ENCODE data around the gene BCL2L11. TPM values are rescaled to one million over a fixed set of nuclear protein-coding genes. Genes with fewer than 3 reads are reported as not detected.
A peak's percentile ranks its signal among the peaks of the same experiment; 100 is the strongest.

Gene BCL2L11
- total and polyA plus RNA-seq, 10 of the 15 experiments (the other 5 are each of a cell fraction or from before 2014, with no cell fraction given): 0.29 to 10.1 (median 1.1) TPM

DNA sequence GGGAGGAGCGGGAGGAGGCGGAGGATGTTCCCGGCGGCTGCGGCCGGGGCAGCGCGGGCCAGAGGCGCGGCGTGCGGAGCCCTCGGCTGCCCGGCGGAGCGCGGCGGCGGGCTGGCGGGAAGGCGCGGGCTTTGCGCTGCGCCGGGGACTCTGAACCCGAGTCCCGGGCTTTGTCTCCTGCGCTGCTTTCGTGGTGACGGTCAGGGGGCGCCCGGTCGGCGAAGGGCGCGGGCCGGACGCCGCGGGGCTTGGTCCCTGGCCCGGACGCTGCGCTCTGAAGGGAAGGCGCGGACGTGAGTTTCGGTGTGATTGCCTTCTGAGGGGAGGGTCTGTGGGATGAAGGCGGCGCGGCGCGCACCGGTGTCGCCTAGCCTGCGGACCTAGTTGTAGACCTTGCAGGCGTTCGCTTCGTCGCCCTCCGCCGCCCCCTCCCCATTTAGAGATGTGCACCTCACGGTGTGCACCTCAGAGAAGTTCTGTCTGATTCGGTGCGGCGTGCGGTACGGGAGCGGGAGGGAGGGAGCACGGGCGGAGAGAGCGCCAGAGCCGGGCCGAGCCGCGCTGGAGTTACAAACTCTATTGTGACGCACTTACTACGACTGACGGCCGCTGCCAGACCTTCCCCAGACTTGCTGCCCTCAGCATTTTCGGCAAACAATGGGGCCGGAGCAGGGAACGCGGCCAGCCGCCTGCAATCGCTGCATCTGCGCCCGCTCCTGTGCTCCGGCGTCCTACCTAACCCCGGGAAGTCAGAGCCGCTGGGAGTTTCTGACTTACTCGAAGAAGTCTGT, 2.1 kb downstream of the BCL2L11 start (continued):
- TF ChIP-seq TAF1 (IDR thresholded peaks at IDR 0.05; ENCODE audit: borderline replicate concordance, low read depth, low read length) (no peak), ASH2L (IDR thresholded peaks at IDR 0.05; ENCODE audit: borderline replicate concordance, low read depth) (no peak), RAD21 (IDR thresholded peaks at IDR 0.05; ENCODE audit: insufficient read depth, low read depth, low read length) (no peak), POU2F2 (IDR thresholded peaks at IDR 0.05; ENCODE audit: borderline replicate concordance, low read depth, low read length) (no peak), LARP7 (IDR thresholded peaks at IDR 0.05) (peak; percentile 68), ZNF217 (IDR thresholded peaks at IDR 0.05) (no peak), CHD2 (IDR thresholded peaks at IDR 0.05; ENCODE audit: borderline replicate concordance, low read depth, low read length) (no peak), FOXK2 (IDR thresholded peaks at IDR 0.05) (no peak), ZSCAN29 (IDR thresholded peaks at IDR 0.05) (0 out of 2 replicates have a peak, but pooled peaks have one; percentile 24), TCF3 (IDR thresholded peaks at IDR 0.05; ENCODE audit: borderline replicate concordance, insufficient read depth, low read depth, low read length) (no peak), TARDBP (IDR thresholded peaks at IDR 0.05; ENCODE audit: borderline replicate concordance) (no peak), RBBP5 (conservative IDR thresholded peaks at IDR 0.05) (no peak)

GRCh38 chr2:111123751-111124150, 3.0 kb downstream of the BCL2L11 start:
- H4K20me1 ChIP-seq (ENCODE audit: control insufficient read depth, insufficient read depth): no peaks in the 10 kb centered on the region; the same call in 1 of the 2 replicates
- WGBS (ENCODE audit: insufficient coverage, insufficient replicate concordance, low lambda C conversion rate, missing lambda C conversion rate): 97% methylated on average over 7 of the region's 7 CpGs
- H3K79me2 ChIP-seq (ENCODE audit: control insufficient read depth, insufficient read depth, low read length): peaks cover 12% of the 10 kb centered on the region
- H3K27ac ChIP-seq (ENCODE audit: control insufficient read depth, insufficient read depth): no peak overlapping the region
- ChIA-PET RAD21 (ENCODE audit: unreplicated experiment) (interaction anchor here (0.6 to 2.3 kb wide), 4 partner anchors 20 to 311 kb away, joined by 3 to 8 read pairs (median 4); no protein-coding TSS in a partner anchor), CTCF (no interaction called here), SMC1A (ENCODE audit: uncharacterized antibody, unreplicated experiment) (interaction anchor here (1.0 to 5.2 kb wide), 6 partner anchors 10 to 85 kb away, joined by 3 to 35 read pairs (median 6); no protein-coding TSS in a partner anchor), POLR2A (interaction anchor here (1.0 kb wide), 1 partner anchor 71 kb away, joined by 6 read pairs; no protein-coding TSS in a partner anchor)
- H3K9ac ChIP-seq (ENCODE audit: control insufficient read depth, insufficient read depth, low read length): no peak overlapping the region
- DNase-seq (ENCODE audit: low read depth, low spot score) (no peak), ATAC-seq (no peak), FAIRE-seq (no peak)
- intact Hi-C loops (cut with micrococcal nuclease; ENCODE audit: unreplicated experiment) (loop anchor here (10.0 kb wide), 1 partner anchor 331 kb away; no protein-coding TSS in a partner anchor), in situ Hi-C loops (cut with MboI) (no loop called here)
- H3K4me1 ChIP-seq (ENCODE audit: control insufficient read depth, insufficient read depth, low read length): peaks cover 14% of the 10 kb centered on the region
- no peaks in the 10 kb centered on the region; the same call in 2 of the 3 replicates for H3K9me3 ChIP-seq (replicated peaks; ENCODE audit: control insufficient read depth, insufficient read depth, low read length)
- peaks cover 0 to 4% of the 10 kb centered on the region in 2 experiments; a peak in 2 of 4 replicates for H3K36me3 ChIP-seq (ENCODE audit: control insufficient read depth in 2 of 2, insufficient read depth in 2 of 2, low read length in 1 of 2)
- peak overlapping the region; percentile 81; the same call in 1 of the 2 replicates for H3K4me3 ChIP-seq
- BruUV-seq (replicated peaks): TSS peak; percentile 15
- H3K4me2 ChIP-seq (ENCODE audit: control insufficient read depth, insufficient read depth): no peak overlapping the region
- no peak overlapping the region for H2AFZ ChIP-seq (ENCODE audit: control insufficient read depth, low read depth, low read length)
- H3K27me3 ChIP-seq (replicated peaks in 1 of 2; ENCODE audit: control insufficient read depth in 2 of 2, insufficient read depth in 2 of 2, low read length in 1 of 2): peaks cover 7 to 11% of the 10 kb centered on the region in 2 experiments
- TF ChIP-seq MTA3 (IDR thresholded peaks at IDR 0.05; ENCODE audit: borderline replicate concordance, low read length): no peak
- no peak for TF ChIP-seq MXI1 (IDR thresholded peaks at IDR 0.05; ENCODE audit: low read depth, low read length)
- no peak for TF ChIP-seq MEF2A (IDR thresholded peaks at IDR 0.05; ENCODE audit: insufficient read depth, low read depth, low read length)
- no peak for TF ChIP-seq NR2C1 (IDR thresholded peaks at IDR 0.05)
- TF ChIP-seq, protein P1, sequence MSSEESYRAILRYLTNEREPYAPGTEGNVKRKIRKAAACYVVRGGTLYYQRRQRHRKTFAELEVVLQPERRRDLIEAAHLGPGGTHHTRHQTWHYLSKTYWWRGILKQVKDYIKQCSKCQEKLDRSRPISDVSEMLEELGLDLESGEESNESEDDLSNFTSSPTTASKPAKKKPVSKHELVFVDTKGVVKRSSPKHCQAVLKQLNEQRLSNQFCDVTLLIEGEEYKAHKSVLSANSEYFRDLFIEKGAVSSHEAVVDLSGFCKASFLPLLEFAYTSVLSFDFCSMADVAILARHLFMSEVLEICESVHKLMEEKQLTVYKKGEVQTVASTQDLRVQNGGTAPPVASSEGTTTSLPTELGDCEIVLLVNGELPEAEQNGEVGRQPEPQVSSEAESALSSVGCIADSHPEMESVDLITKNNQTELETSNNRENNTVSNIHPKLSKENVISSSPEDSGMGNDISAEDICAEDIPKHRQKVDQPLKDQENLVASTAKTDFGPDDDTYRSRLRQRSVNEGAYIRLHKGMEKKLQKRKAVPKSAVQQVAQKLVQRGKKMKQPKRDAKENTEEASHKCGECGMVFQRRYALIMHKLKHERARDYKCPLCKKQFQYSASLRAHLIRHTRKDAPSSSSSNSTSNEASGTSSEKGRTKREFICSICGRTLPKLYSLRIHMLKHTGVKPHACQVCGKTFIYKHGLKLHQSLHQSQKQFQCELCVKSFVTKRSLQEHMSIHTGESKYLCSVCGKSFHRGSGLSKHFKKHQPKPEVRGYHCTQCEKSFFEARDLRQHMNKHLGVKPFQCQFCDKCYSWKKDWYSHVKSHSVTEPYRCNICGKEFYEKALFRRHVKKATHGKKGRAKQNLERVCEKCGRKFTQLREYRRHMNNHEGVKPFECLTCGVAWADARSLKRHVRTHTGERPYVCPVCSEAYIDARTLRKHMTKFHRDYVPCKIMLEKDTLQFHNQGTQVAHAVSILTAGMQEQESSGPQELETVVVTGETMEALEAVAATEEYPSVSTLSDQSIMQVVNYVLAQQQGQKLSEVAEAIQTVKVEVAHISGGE (CRISPR knock-in tag; IDR thresholded peaks at IDR 0.05): no peak
- no peak for TF ChIP-seq IRF5 (IDR thresholded peaks at IDR 0.05; ENCODE audit: borderline replicate concordance)
- no peak for TF ChIP-seq STAT3 (IDR thresholded peaks at IDR 0.05; ENCODE audit: low read depth, low read length)

All from GM12878 (cell line).